AG10803 (cell line): ENCODE measurements around the gene LBR.

ENCODE experiments used
- DNase-seq: peaks from one replicate; pipeline ENCODE4 v3.0.0; 2010; ENCODE audit warnings: low read depth
- H3K4me3 ChIP-seq: 2 replicates; pipeline ENCODE4 v1.5.1; 2011; ENCODE audit warnings: mild to moderate bottlenecking, low read length, control low read depth
- CTCF ChIP-seq: conservative IDR thresholded peaks from 2 replicates; pipeline ENCODE4 v1.5.1; 2011; ENCODE audit warnings: mild to moderate bottlenecking, low read length, control low read depth, inconsistent platforms

The LBR gene

GRCh38 chr1:225446595-225446960 lies 18.7 kb upstream of the LBR start:
- no peak for DNase-seq
- no peak for TF ChIP-seq CTCF
- H3K4me3 ChIP-seq: no peak overlapping the region

GRCh38 chr1:225445639-225446594 lies 18.1 kb upstream of the LBR start:
- no peak overlapping the region for H3K4me3 ChIP-seq

GRCh38 chr1:225442123-225442505 lies 14.3 kb upstream of the LBR start:
- TF ChIP-seq CTCF: no peak
- H3K4me3 ChIP-seq: no peak overlapping the region
- DNase-seq: no peak

More at GRCh38 chr1:225445639-225446594, 18.1 kb upstream of the LBR start:
- DNase-seq: no peak
- TF ChIP-seq CTCF: no peak

GRCh38 chr1:225441314-225442122 lies 13.7 kb upstream of the LBR start:
- TF ChIP-seq CTCF: peak; percentile 16; the same call in 1 of the 2 replicates
- H3K4me3 ChIP-seq: no peak overlapping the region

GRCh38 chr1:225440380-225441221 lies 12.8 kb upstream of the LBR start:
- no peak for DNase-seq
- no peak for TF ChIP-seq CTCF
- H3K4me3 ChIP-seq: no peak overlapping the region

More at GRCh38 chr1:225441314-225442122, 13.7 kb upstream of the LBR start:
- no peak for DNase-seq

GRCh38 chr1:225437710-225438437 lies 10.0 kb upstream of the LBR start:
- H3K4me3 ChIP-seq: no peak overlapping the region
- DNase-seq: no peak
- TF ChIP-seq CTCF: peak; percentile 50
